NCI-H526 (cell line): ENCODE measurements around the gene CAMKMT.
A peak's percentile ranks its signal among the peaks of the same experiment; 100 is the strongest.
"Not testable (repeated sequence)": the region's sequence is repeated elsewhere in the genome, so short reads cannot be mapped to it uniquely, and the experiment has no call there.

Experiments used
- DNase-seq, 2 experiments: peaks; one replicate each; lab custom pipeline; 2025; lab: John Stamatoyannopoulos, UW

The CAMKMT gene

DNA sequence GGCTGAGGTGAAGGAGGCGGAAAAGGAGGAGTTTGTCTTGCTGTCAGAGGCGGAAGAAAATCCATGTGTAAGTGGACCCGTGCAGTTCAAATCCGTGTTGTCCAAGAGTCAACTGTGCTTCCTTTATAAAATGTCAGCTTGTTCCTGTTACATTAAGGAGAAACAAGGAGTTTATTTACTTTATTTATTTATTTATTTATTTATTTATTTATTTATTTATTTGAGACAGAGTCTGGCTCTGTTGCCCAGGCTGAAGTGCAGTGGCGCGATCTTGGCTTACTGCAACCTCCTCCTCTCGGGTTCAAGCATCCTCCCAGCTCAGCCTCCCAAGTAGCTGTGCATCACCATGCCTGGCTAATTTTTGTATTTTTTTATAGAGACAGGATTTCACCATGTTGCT is 143.9 kb downstream of the CAMKMT start:
- DNase-seq = not testable (repeated sequence)

DNA sequence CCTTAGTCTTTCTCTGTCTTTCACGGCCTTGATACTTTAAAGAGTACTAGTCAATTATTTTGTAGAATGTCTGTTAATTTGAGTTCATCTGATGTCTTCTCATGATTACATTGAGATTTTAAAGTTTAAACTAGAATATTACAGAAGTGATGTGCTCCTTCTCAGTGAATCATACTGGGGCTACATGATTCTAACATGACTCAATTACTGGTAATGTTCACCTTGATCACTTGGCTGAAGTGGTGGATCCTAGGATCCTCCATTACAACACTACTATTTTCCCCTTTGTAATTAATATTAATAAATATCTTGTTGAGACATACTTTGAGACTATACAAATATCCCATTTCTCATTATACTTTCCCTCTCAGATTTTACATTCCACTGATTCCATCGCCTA is 148.5 kb downstream of the CAMKMT start:
- no peak for DNase-seq

DNA sequence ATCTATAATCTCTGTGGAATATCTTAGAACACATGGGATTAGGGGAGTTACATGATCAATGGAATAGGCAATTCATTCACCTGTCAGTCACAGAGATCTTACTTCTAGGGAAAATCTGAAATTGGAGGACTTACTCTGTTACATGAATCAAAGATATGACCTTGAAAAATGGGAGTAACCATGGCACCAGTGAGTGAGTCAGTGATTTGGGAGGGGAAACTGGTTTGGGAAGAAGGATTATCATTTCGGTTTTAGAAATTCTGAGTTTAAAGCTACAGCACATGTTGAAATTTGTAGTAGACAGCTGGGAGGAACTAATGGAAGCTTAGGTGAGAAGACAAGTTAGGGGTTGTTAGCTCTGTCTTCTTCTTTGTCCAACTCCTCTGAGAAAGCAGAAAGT is 153.7 kb downstream of the CAMKMT start:
- no peak for DNase-seq

GRCh38 chr2:44519026-44519425 is 157.3 kb downstream of the CAMKMT start:
- DNase-seq = no peak

DNA sequence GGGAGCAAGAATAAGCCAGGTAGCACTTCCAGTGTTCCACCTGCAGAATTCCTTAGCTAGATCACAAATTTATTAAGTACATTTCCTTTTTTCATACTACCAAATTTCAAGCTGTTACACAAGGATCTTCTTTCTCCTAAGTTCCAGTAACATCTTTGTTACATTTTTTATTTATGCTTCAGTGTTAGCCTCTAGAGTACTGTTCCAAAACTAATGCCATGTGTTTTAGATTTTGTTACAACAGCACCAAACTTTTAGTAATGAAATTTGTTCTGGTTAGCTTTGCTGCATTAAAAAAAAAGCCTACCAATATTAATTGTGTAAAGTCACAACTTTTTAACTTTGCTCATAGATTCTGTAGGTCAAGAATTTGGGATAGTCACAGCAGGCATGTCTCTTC is 161.1 kb downstream of the CAMKMT start:
- DNase-seq = no peak

- DNase-seq = no peak
Measured at GRCh38 chr2:44524347-44524926, 162.7 kb downstream of the CAMKMT start.

DNA sequence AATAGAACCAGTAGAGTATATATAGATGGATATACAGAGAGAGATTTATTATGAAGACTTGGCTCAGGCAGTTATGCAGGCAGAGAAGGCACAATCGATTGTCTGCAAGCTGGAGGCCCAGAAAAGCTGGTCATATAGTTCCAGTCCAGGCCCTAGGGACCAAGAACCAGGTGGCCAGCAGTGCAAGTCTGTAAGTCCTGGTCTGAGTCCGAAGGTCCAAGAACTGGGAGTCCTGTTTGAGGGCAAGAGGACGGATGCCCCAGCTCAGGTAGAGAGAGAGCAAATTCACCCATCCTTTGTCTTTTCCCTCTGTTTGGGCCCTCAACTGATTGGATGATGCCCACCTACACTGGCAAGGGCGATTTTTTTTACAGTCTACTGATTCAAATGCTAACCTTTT is 164.6 kb downstream of the CAMKMT start:
- DNase-seq = no peak

DNA sequence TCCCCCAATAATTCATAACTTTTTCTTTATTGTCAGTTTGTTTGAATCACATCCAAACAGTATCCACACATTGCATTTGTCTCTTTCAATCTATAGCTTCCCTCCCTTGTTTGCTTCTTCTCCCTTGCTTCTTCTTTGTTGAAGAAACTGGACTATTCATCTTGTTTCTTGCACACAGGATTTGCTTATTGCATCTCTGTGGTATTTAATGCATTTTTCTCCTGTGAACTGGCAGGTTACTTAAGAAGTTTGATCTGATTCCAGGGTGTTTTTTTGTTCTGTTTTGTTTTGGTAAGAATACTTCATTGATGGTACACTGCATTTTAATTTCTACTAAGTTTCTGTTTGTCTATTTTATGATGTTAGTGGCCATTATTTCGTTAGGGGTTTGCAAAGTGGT is 166.8 kb downstream of the CAMKMT start:
- DNase-seq = no peak

DNA sequence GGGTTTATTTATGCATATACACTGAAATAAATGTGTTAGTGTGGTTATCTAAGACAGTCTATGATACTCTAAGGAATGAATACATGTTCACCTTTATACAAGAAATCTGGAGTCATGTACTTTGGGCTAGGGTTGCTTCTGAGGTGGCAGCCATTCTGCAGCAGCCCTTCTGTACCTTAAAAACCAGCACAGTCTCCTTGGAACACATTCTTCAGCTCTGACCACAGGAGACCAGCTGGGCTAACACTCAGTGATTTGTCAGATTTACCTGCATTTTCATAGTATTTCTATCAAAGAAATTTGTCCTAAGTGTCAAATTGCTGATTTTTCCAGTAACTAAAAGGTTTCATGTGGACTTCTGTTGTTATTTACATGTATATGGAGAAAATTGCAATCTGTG is 167.7 kb downstream of the CAMKMT start:
- no peak for DNase-seq

- no peak for DNase-seq
Measured at GRCh38 chr2:44531289-44531688, 169.5 kb downstream of the CAMKMT start.

GRCh38 chr2:44532031-44532430 is 170.3 kb downstream of the CAMKMT start:
- DNase-seq = no peak

DNA sequence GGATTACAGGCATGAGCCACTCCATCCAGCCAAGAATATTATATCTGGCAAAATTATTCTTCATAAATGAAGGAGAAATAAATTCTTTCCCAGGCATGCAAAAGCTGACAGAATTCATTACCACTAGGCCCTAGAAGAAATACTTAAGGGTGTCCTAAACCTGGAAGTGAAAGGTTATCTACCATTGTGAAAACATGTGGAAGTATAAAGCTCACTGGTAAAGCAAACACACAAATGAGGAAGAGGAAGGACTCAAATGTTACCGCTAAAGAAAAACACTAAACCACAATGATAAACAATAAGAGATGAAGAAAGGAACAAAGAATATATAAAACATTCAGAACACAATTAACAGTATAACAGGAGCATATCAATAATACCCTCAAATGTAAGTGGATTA is 171.8 kb downstream of the CAMKMT start:
- DNase-seq = no peak

DNA sequence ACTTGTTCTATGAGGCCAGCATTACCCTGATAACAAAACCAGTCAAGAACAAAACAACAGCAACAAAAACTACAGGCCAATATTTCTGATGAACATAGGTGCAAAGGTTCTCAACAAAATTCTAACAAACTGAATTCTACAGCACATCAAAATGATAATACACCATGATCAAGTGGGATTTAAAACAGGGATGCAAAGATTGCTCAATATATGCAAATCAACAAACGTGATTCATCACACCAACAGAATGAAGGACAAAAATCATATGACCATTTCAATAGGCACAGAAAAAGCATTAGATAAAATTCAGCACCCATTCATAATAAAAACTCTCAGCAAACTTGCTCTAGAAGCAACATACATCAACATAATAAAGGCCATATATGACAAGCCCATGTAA is 173.6 kb downstream of the CAMKMT start:
- DNase-seq = no peak

DNA sequence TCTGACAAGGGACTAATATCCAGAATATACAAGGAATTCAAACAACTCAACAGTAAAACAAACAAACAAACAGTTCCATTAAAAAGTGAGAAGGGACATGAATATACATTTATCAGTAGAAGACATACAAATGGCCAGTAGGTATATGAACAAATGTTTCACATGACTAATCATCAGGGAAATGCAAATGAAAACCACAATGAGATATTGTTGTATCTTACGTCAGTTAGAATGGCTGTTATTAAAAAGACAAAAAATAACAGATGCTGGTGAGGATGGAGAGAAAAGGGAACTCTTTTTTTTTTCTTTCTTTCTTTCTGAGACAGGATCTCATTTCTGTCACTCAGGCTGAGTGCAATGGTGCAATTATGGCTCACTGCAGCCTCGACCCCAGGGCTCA is 175.5 kb downstream of the CAMKMT start:
- DNase-seq = peak in 1 of 2 experiments; percentile 13

DNA sequence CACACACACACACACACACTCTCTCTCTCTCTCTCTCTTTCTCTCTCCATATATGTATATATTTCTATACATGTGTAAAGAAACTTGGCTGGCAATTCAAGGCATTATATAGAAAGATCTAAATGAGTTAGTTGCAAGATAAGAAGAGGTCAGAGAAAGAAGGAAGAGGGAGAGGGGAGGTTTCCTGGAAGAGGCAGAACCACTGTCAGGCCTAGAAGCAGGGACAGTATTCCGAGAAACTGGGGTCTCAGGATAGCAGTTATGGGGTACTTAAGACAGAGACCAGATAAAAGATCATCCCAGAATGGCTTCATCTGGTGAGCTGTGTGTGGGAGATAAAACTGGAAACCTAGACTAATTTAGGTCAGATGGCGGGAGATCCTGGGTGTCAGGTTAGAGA is 180.8 kb downstream of the CAMKMT start:
- no peak for DNase-seq

GRCh38 chr2:44543773-44544725 is 182.3 kb downstream of the CAMKMT start:
- no peak for DNase-seq

- no peak for DNase-seq
Measured at GRCh38 chr2:44545005-44545404, 183.3 kb downstream of the CAMKMT start.

- DNase-seq = no peak
Measured at GRCh38 chr2:44546459-44547127, 184.8 kb downstream of the CAMKMT start.

DNA sequence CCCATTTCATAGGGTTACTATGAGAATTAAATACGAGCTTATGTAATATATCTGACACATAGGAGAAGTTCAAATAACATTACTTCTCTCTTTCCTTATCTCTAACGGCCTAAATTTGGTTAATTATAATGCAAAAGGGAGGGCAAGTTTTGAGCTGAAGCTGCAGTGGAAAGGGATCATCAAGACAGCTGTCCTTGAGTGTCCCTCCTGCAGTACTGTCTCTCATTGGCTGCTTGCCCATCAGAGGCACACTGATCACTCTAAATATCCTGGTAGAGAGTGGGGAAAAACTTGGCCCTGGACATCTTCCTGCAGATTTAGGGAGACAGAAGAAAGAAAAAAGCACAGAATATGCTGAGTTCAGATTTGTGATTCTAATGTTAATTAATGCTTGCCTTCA is 186.0 kb downstream of the CAMKMT start:
- DNase-seq = no peak

- no peak for DNase-seq
Measured at GRCh38 chr2:44548221-44549098, 186.7 kb downstream of the CAMKMT start.

- DNase-seq = no peak
Measured at GRCh38 chr2:44549099-44549471, 187.3 kb downstream of the CAMKMT start.

DNA sequence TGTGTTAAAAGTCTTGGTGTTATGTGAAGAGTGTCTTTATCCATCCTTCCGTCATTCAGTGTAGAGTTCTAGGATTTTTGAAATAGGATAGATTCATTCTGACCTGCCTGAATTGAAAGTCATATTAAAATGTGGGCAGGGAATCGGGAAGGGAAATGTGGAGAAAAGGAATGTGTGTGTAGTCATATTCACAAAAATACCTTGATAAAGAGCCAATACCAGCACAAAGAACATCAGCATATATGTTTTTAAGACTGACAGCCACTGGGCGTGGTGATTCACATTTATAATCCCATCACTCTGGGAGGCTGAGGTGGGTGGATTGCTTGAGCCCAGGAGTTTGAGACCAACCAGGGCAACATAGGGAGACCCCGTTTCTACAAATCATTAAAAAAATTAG is 188.1 kb downstream of the CAMKMT start:
- no peak for DNase-seq
